ENCODE measurements around the gene BRIP1. TPM values are rescaled to one million over a fixed set of nuclear protein-coding genes. Genes with fewer than 3 reads are reported as not detected.

Gene BRIP1
- total RNA-seq, 2 experiments from 2014 or later = 12.0 to 12.9 TPM

GRCh38 chr17:61743766-61744165, 119.6 kb downstream of the BRIP1 start:
- H3K27me3 Mint-ChIP-seq (ENCODE audit: low read depth) = no peaks in the 10 kb centered on the region
- CTCF ChIA-PET = no interaction called here
- no peak for DNase-seq
- H3K27ac Mint-ChIP-seq = no peak overlapping the region
- intact Hi-C loops (cut with micrococcal nuclease) = no loop called here
- H3K4me1 Mint-ChIP-seq (ENCODE audit: low read depth) = no peaks in the 10 kb centered on the region
- peaks cover 41% of the 10 kb centered on the region for H3K36me3 Mint-ChIP-seq (ENCODE audit: low read depth)
- peaks cover 12% of the 10 kb centered on the region for H3K9me3 Mint-ChIP-seq
- H3K4me3 Mint-ChIP-seq = no peak overlapping the region

DNA sequence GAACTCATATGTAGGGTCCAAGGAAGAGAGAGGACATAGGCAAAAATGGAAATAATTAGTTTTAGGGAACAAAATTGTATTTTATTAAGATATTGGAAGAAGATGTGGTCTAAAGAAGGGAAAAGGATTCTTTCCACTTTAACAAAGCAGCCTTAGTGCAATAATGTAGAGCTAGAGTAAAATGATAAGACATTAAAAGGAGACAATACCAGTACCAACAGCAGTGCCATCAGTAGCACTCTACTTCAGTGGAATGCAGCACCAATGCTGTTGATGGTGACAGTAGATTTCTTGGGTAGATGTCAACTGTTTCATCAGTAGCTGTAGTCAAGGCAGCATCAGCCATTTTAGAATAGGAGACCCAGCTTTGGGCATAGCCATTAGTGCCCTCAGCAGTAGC, 124.3 kb downstream of the BRIP1 start:
- Mint-ChIP-seq H3K9me3 (peaks cover 6% of the 10 kb centered on the region), H3K36me3 (ENCODE audit: low read depth) (peaks cover 32% of the 10 kb centered on the region), H3K4me1 (ENCODE audit: low read depth) (no peaks in the 10 kb centered on the region), H3K27me3 (ENCODE audit: low read depth) (no peaks in the 10 kb centered on the region), H3K4me3 (no peak overlapping the region), H3K27ac (no peak overlapping the region)
- intact Hi-C loops (cut with micrococcal nuclease) = no loop called here
- DNase-seq = no peak
- CTCF ChIA-PET = no interaction called here

DNA sequence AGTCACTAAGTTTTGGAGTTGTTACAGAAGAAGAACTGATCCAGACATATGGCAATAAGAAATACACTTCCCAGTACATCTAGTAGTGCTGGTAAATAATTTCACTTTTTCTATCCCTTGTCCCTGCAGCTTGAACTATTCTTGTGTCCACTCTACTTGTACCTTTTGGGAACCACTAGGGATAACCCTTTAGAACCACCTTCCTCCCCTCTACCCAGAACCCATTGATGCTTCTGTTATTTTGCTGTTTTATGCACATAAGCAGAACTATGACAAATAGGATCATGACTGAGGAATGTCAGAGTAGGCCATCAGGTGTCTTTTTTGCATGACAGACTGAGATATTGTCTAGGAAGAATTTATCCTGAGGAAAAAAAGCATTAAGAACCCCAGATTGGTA, 125.1 kb downstream of the BRIP1 start:
- Mint-ChIP-seq H3K36me3 (ENCODE audit: low read depth) (peaks cover 32% of the 10 kb centered on the region), H3K9me3 (peaks cover 6% of the 10 kb centered on the region), H3K27me3 (ENCODE audit: low read depth) (no peaks in the 10 kb centered on the region), H3K4me3 (no peak overlapping the region), H3K27ac (no peak overlapping the region), H3K4me1 (ENCODE audit: low read depth) (no peaks in the 10 kb centered on the region)
- intact Hi-C loops (cut with micrococcal nuclease) = no loop called here
- CTCF ChIA-PET = no interaction called here
- no peak for DNase-seq

GRCh38 chr17:61737820-61738219, 125.5 kb downstream of the BRIP1 start:
- intact Hi-C loops (cut with micrococcal nuclease) = no loop called here
- H3K4me1 Mint-ChIP-seq (ENCODE audit: low read depth) = no peaks in the 10 kb centered on the region
- H3K27ac Mint-ChIP-seq = no peak overlapping the region
- CTCF ChIA-PET = no interaction called here
- H3K4me3 Mint-ChIP-seq = no peak overlapping the region
- DNase-seq = no peak
- peaks cover 31% of the 10 kb centered on the region for H3K36me3 Mint-ChIP-seq (ENCODE audit: low read depth)
- no peaks in the 10 kb centered on the region for H3K27me3 Mint-ChIP-seq (ENCODE audit: low read depth)
- peaks cover 6% of the 10 kb centered on the region for H3K9me3 Mint-ChIP-seq

DNA sequence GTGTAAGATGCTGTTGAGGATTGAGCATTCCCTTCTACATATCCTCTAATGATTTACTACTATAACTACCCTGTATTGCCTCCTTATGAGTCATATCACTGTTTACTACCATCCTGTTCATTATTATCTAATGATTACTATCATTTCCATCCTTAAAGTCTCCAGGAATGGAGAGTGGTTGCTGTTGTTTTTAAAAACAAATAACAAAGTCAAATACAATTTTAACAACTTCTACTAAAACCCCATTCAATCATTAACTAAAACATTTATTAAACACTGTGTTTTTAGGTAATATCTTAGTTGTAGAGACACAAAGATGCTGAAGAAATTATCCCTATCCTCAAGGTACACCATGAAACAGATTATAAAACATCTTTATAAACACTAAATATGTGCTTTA, 126.9 kb downstream of the BRIP1 start:
- H3K9me3 Mint-ChIP-seq = peaks cover 4% of the 10 kb centered on the region
- no peaks in the 10 kb centered on the region for H3K4me1 Mint-ChIP-seq (ENCODE audit: low read depth)
- no peak overlapping the region for H3K4me3 Mint-ChIP-seq
- intact Hi-C loops (cut with micrococcal nuclease) = no loop called here
- no peak overlapping the region for H3K27ac Mint-ChIP-seq
- CTCF ChIA-PET = no interaction called here
- no peak for DNase-seq
- peaks cover 23% of the 10 kb centered on the region for H3K36me3 Mint-ChIP-seq (ENCODE audit: low read depth)
- no peaks in the 10 kb centered on the region for H3K27me3 Mint-ChIP-seq (ENCODE audit: low read depth)

DNA sequence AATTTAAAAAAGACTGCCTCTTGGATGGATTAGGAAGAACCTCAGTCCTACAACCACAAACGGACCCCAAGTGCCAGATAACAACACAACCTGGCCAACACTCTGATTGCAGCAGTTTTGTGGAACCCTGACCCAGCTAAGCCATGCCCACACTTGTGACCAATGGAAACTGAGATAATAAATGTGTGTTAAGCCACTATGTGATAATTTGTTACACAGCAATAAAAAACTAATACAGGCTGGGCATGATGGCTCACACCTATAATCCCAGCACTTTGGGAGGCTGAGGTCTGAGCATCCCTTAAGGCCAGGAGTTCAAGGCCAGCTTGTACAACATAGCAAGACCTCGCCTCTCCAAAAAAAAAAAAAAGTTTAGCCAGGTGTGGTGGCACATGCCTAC, 127.5 kb downstream of the BRIP1 start:
- CTCF ChIA-PET = no interaction called here
- Mint-ChIP-seq H3K36me3 (ENCODE audit: low read depth) (peaks cover 17% of the 10 kb centered on the region), H3K4me3 (no peak overlapping the region)

GRCh38 chr17:61734466-61734865, 128.9 kb downstream of the BRIP1 start:
- DNase-seq = no peak
- peaks cover 9% of the 10 kb centered on the region for H3K36me3 Mint-ChIP-seq (ENCODE audit: low read depth)
- intact Hi-C loops (cut with micrococcal nuclease) = no loop called here

More for the DNA sequence above, 127.5 kb downstream of the BRIP1 start:
- intact Hi-C loops (cut with micrococcal nuclease) = no loop called here
- H3K4me1 Mint-ChIP-seq (ENCODE audit: low read depth) = no peaks in the 10 kb centered on the region
- no peak for DNase-seq
- peaks cover 3% of the 10 kb centered on the region for H3K9me3 Mint-ChIP-seq
- no peak overlapping the region for H3K27ac Mint-ChIP-seq
- H3K27me3 Mint-ChIP-seq (ENCODE audit: low read depth) = no peaks in the 10 kb centered on the region

DNA sequence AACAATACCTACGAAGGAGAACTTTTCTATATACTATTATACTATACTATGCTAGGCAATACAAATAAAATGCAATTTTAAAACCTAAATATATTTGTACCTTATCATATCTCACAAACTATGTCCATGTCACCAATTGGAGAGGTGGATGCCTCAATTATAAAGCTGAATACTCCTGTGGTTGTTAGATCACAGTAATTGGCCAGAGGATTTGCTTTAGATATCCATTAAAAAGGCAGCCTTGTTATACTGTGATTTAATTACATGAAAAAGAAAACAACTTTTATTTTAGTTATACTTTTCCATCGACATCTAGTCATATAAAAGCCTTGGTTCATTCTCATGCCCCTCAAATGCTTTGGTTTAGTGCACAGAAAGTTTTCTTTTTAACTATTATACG, 129.3 kb downstream of the BRIP1 start:
- Mint-ChIP-seq H3K36me3 (ENCODE audit: low read depth) (peaks cover 9% of the 10 kb centered on the region), H3K4me3 (no peak overlapping the region), H3K27ac (no peak overlapping the region), H3K9me3 (peaks cover 3% of the 10 kb centered on the region), H3K27me3 (ENCODE audit: low read depth) (no peaks in the 10 kb centered on the region), H3K4me1 (ENCODE audit: low read depth) (no peaks in the 10 kb centered on the region)
- DNase-seq = no peak
- CTCF ChIA-PET = no interaction called here
- intact Hi-C loops (cut with micrococcal nuclease) = no loop called here

More at GRCh38 chr17:61734466-61734865, 128.9 kb downstream of the BRIP1 start:
- no peak overlapping the region for H3K4me3 Mint-ChIP-seq
- H3K27ac Mint-ChIP-seq = no peak overlapping the region
- CTCF ChIA-PET = no interaction called here
- H3K27me3 Mint-ChIP-seq (ENCODE audit: low read depth) = no peaks in the 10 kb centered on the region
- peaks cover 3% of the 10 kb centered on the region for H3K9me3 Mint-ChIP-seq
- no peaks in the 10 kb centered on the region for H3K4me1 Mint-ChIP-seq (ENCODE audit: low read depth)

DNA sequence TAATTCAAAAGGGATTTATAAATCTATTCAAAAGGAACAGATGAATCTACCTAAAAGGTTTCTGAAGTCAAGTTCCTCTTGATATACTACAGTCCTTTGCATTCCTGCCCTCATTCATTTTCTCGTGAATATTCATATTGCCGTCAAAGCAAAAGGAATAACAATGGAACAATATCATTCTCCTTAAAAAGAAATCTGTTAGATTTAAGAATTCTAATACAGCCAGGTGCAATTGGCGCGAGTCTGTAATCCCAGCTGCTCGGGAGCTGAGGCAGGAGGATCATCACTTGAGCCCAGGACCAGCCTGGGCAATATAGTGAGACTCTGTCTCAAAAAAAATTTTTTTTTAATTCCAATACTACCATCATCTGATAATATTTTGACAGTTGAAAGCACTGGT, 130.3 kb downstream of the BRIP1 start:
- no peak for DNase-seq
- Mint-ChIP-seq H3K36me3 (ENCODE audit: low read depth) (peaks cover 10% of the 10 kb centered on the region), H3K4me1 (ENCODE audit: low read depth) (no peaks in the 10 kb centered on the region), H3K9me3 (peaks cover 3% of the 10 kb centered on the region), H3K27me3 (ENCODE audit: low read depth) (no peaks in the 10 kb centered on the region), H3K27ac (no peak overlapping the region), H3K4me3 (no peak overlapping the region)
- intact Hi-C loops (cut with micrococcal nuclease) = no loop called here
- CTCF ChIA-PET = no interaction called here

DNA sequence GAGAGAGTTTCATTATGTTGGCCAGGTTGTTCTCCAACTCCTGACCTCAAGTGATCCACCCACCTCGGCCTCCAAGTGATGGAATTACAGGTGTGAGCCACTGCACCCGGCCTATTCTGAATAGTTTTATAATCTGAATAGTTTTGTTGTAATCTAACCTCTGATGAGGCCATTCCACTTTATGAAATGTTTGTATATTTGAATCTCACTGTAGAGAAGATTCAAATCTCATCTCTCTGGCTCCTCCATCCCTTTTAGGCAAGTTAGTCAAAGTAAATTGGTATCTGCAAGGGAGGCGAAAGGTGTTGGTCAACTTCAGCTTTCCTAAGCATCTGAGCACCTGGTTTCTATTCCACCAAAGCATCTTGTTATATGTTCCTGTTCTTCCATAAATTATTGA, 131.2 kb downstream of the BRIP1 start:
- H3K27me3 Mint-ChIP-seq (ENCODE audit: low read depth) = no peaks in the 10 kb centered on the region
- CTCF ChIA-PET = no interaction called here
- no peaks in the 10 kb centered on the region for H3K4me1 Mint-ChIP-seq (ENCODE audit: low read depth)
- peaks cover 5% of the 10 kb centered on the region for H3K36me3 Mint-ChIP-seq (ENCODE audit: low read depth)
- no peak overlapping the region for H3K27ac Mint-ChIP-seq
- no peaks in the 10 kb centered on the region for H3K9me3 Mint-ChIP-seq
- no peak for DNase-seq
- H3K4me3 Mint-ChIP-seq = no peak overlapping the region
- intact Hi-C loops (cut with micrococcal nuclease) = no loop called here

DNA sequence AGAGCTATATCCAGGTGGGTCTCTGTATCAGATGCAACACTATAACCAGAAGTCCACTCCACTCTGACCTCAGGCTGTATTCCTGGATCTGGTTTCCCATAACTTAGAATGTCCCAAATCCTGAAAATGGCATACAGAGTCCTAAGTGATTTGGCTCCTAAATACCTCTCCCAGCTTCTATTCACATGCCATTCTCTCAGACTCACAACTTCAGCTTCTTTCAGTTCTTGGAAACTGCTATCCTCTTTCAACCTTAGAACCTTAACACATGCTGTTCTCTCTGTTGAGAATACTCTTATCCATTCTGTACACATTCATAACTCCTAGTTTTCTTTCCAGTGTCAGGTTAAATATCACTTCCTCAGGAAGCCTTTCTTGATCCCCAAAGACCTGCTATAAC, 132.0 kb downstream of the BRIP1 start:
- CTCF ChIA-PET = no interaction called here
- no peak overlapping the region for H3K4me3 Mint-ChIP-seq
- H3K27ac Mint-ChIP-seq = no peak overlapping the region
- intact Hi-C loops (cut with micrococcal nuclease) = no loop called here
- peaks cover 5% of the 10 kb centered on the region for H3K36me3 Mint-ChIP-seq (ENCODE audit: low read depth)
- no peaks in the 10 kb centered on the region for H3K9me3 Mint-ChIP-seq
- H3K27me3 Mint-ChIP-seq (ENCODE audit: low read depth) = no peaks in the 10 kb centered on the region
- H3K4me1 Mint-ChIP-seq (ENCODE audit: low read depth) = no peaks in the 10 kb centered on the region
- DNase-seq = no peak

DNA sequence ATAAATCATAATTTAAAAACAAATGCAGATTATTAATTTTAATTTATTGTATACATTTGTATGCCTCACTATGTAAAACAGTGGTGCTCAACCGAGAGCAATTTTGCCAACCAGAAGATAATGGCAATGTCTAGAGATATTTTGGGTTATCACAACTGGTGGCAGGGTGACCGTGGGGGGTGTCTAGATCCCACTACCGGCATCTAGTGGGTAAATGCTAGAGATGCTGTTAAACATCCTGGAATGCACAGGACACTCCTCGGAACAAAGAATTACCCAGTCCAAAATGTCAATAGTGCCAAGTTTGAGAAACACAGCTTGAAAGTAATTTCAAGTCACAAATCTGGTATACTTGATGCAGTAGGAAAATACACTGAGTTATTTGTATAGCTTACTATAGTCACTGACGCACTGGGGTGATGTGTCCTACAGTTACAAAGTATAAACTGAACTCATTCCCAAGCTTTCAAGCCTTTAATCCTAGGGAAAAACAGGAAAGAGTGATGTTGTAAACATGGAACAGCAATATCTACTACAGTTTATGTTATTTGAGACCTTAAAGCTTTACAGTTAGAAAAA, 133.5 kb downstream of the BRIP1 start:
- no peak overlapping the region for H3K4me3 Mint-ChIP-seq
- H3K4me1 Mint-ChIP-seq (ENCODE audit: low read depth) = no peaks in the 10 kb centered on the region
- CTCF ChIA-PET = no interaction called here
- intact Hi-C loops (cut with micrococcal nuclease) = no loop called here
- H3K27me3 Mint-ChIP-seq (ENCODE audit: low read depth) = no peaks in the 10 kb centered on the region
- no peak for DNase-seq
- H3K9me3 Mint-ChIP-seq = no peaks in the 10 kb centered on the region
- peaks cover 5% of the 10 kb centered on the region for H3K36me3 Mint-ChIP-seq (ENCODE audit: low read depth)
- H3K27ac Mint-ChIP-seq = no peak overlapping the region

- intact Hi-C loops (cut with micrococcal nuclease) = no loop called here
- Mint-ChIP-seq H3K4me3 (no peak overlapping the region), H3K27ac (peak overlapping the region; percentile 21), H3K27me3 (ENCODE audit: low read depth) (no peaks in the 10 kb centered on the region), H3K9me3 (no peaks in the 10 kb centered on the region), H3K36me3 (ENCODE audit: low read depth) (peaks cover 5% of the 10 kb centered on the region), H3K4me1 (ENCODE audit: low read depth) (no peaks in the 10 kb centered on the region)
- no peak for DNase-seq
- CTCF ChIA-PET = no interaction called here
These were observed 135.0 kb downstream of the BRIP1 start for GRCh38 chr17:61728297-61728836.

Measured in activated naive CD4-positive, alpha-beta T cell treated with anti-CD3 and anti-CD28 coated beads for 36 hours (primary cell).